Endodermal cell (in vitro differentiated cells): ENCODE data around the gene GLRA2. TPM values are rescaled to one million over a fixed set of nuclear protein-coding genes. Genes with fewer than 3 reads are reported as not detected.

Experiments
- DNase-seq: peaks from one replicate; pipeline ENCODE4 v3.0.0-alpha.2; 2017
- H3K27ac ChIP-seq: 2 replicates; pipeline ENCODE4 v1.5.1; 2013; ENCODE audit warnings: mild to moderate bottlenecking, low read depth, low read length, moderate library complexity
- H3K27me3 ChIP-seq: 2 replicates; pipeline ENCODE4 v1.6.1; 2013; ENCODE audit warnings: mild to moderate bottlenecking, low read length, moderate library complexity; ENCODE audit not compliant: insufficient read depth, control insufficient read depth, poor library complexity, severe bottlenecking
- H3K36me3 ChIP-seq: 2 replicates; pipeline ENCODE4 v1.7.0; 2013; ENCODE audit warnings: mild to moderate bottlenecking, low read length, moderate library complexity; ENCODE audit not compliant: control insufficient read depth, insufficient read depth
- H3K4me1 ChIP-seq: one replicate; pipeline ENCODE4 v1.7.0; 2013; ENCODE audit warnings: low read length; ENCODE audit not compliant: control insufficient read depth, insufficient read depth
- H3K4me3 ChIP-seq: 2 replicates; pipeline ENCODE4 v1.5.1; 2013; ENCODE audit warnings: mild to moderate bottlenecking, low read length, moderate library complexity
- H3K9ac ChIP-seq: 2 replicates; pipeline ENCODE4 v1.6.1; 2013; ENCODE audit warnings: mild to moderate bottlenecking, low read length, moderate library complexity; ENCODE audit not compliant: poor library complexity, severe bottlenecking; ENCODE audit errors: extremely low read depth
- H3K9me3 ChIP-seq: 2 replicates; pipeline ENCODE4 v1.6.1; 2013; ENCODE audit warnings: mild to moderate bottlenecking, low read length, moderate library complexity; ENCODE audit not compliant: control insufficient read depth
- H3K27ac Mint-ChIP-seq: 2 replicates; pipeline ENCODE4 v1.8.0; 2020; ENCODE audit warnings: mixed read lengths
- H3K27me3 Mint-ChIP-seq: 2 replicates; pipeline ENCODE4 v1.8.0; 2021; ENCODE audit warnings: mild to moderate bottlenecking, mixed read lengths; ENCODE audit not compliant: insufficient read depth
- H3K36me3 Mint-ChIP-seq: 2 replicates; pipeline ENCODE4 v1.8.0; 2020; ENCODE audit warnings: low read depth, mixed read lengths
- H3K4me1 Mint-ChIP-seq: 2 replicates; pipeline ENCODE4 v1.8.0; 2020; ENCODE audit warnings: mixed read lengths
- H3K4me3 Mint-ChIP-seq: 2 replicates; pipeline ENCODE4 v1.8.0; 2020; ENCODE audit warnings: mild to moderate bottlenecking, moderate library complexity, mixed read lengths
- H3K9me3 Mint-ChIP-seq: 2 replicates; pipeline ENCODE4 v1.8.0; 2020; ENCODE audit warnings: mild to moderate bottlenecking, mixed read lengths
- WGBS, 2 experiments: methylation state at CpG; one replicate each; pipeline versions ENCODE4 v1.1.5 to v1.1.7; 2013; ENCODE audit warnings: missing lambda C conversion rate in 2 of 2, mixed read lengths in 1 of 2; ENCODE audit not compliant: insufficient coverage in 1 of 2, insufficient read length in 1 of 2; 5-methylcytosine and 5-hydroxymethylcytosine counted together
- total RNA-seq, 2 donors: library from RNA; stranded (reverse); fragmentation: NEBNext Ultra II Directional in 1 of 2; extraction: Animal tissue kit (Norgen Biotek cat#: 25700) in 1 of 2; gene quantifications; 2 replicates in 1 of 2; 3 replicates in 1 of 2; pipeline ENCODE4 v1.2.1, GENCODE V29; 2021
- TF ChIP-seq, protein P1 (sequence below): fragments of 200-600 bp; sonication (generic); conservative IDR thresholded peaks from 2 replicates; pipeline ENCODE4 v1.5.0; 2021; ENCODE audit warnings: antibody characterized with exemption, mild to moderate bottlenecking

GLRA2 gene
- total RNA-seq, 2 donors from 2014 or later = not detected

DNA sequence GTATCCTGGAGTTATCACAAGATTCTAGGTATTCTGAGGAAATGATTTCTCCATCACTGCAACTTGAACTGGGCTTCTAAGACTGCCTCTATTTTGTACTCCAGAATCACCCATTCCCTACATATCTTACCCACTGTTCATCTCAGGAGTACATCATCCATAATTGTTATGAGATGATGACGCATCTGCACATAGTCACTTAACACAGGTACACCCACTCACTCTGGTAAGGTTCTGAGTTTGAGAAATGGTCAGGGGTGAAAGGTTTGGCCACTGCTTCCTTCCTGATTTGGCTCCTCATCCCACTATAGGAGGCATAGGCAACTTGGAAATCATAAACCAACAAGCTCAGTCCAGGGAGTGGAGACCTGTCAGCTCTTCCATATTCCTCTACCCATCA, 143.9 kb downstream of the GLRA2 start:
- WGBS, 2 experiments = no CpG with 5 or more reads among the region's 1 CpG
- Histone ChIP-seq H3K9ac (no peak overlapping the region), H3K4me1 (no peaks in the 10 kb centered on the region), H3K27ac (no peak overlapping the region), H3K9me3 (no peaks in the 10 kb centered on the region), H3K4me3 (no peak overlapping the region), H3K27me3 (no peaks in the 10 kb centered on the region), H3K36me3 (no peaks in the 10 kb centered on the region)
- no peak overlapping the region for H3K27ac Mint-ChIP-seq
- H3K9me3 Mint-ChIP-seq = peaks cover 39% of the 10 kb centered on the region
- TF ChIP-seq, protein P1, sequence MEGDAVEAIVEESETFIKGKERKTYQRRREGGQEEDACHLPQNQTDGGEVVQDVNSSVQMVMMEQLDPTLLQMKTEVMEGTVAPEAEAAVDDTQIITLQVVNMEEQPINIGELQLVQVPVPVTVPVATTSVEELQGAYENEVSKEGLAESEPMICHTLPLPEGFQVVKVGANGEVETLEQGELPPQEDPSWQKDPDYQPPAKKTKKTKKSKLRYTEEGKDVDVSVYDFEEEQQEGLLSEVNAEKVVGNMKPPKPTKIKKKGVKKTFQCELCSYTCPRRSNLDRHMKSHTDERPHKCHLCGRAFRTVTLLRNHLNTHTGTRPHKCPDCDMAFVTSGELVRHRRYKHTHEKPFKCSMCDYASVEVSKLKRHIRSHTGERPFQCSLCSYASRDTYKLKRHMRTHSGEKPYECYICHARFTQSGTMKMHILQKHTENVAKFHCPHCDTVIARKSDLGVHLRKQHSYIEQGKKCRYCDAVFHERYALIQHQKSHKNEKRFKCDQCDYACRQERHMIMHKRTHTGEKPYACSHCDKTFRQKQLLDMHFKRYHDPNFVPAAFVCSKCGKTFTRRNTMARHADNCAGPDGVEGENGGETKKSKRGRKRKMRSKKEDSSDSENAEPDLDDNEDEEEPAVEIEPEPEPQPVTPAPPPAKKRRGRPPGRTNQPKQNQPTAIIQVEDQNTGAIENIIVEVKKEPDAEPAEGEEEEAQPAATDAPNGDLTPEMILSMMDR = no peak
- no peaks in the 10 kb centered on the region for H3K27me3 Mint-ChIP-seq
- no peak for DNase-seq
- H3K4me1 Mint-ChIP-seq = peaks cover 4% of the 10 kb centered on the region
- H3K4me3 Mint-ChIP-seq = no peak overlapping the region
- H3K36me3 Mint-ChIP-seq = no peaks in the 10 kb centered on the region

DNA sequence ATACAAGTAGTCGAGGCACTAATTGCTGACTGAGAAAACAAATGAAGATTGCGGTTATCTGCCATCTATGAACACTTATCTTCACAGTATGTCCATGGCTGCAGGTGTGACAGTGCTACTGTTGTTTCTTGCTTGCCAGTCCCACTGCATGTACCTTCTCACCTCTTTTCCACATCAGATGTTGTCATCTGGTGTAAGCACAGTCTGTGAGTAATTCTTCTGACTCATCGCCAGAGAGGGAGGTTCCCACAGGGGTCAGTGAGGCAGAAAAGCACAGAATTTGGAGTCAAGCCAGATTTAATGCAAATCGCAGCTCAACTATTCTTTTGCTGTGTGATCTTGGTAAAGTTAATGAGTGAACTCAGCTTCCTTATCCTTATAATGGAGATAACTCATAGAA, 144.4 kb downstream of the GLRA2 start:
- Mint-ChIP-seq H3K27ac (no peak overlapping the region), H3K9me3 (peaks cover 36% of the 10 kb centered on the region), H3K4me3 (no peak overlapping the region), H3K4me1 (peaks cover 4% of the 10 kb centered on the region), H3K27me3 (no peaks in the 10 kb centered on the region), H3K36me3 (no peaks in the 10 kb centered on the region)
- Histone ChIP-seq H3K27me3 (no peaks in the 10 kb centered on the region), H3K27ac (no peak overlapping the region), H3K4me1 (no peaks in the 10 kb centered on the region), H3K4me3 (no peak overlapping the region), H3K36me3 (no peaks in the 10 kb centered on the region), H3K9me3 (no peaks in the 10 kb centered on the region), H3K9ac (no peak overlapping the region)
- TF ChIP-seq, protein P1 = no peak
- DNase-seq = no peak
- WGBS, 2 experiments = 85 to 100% methylated on average over 1 to 4 of the region's 4 CpGs

DNA sequence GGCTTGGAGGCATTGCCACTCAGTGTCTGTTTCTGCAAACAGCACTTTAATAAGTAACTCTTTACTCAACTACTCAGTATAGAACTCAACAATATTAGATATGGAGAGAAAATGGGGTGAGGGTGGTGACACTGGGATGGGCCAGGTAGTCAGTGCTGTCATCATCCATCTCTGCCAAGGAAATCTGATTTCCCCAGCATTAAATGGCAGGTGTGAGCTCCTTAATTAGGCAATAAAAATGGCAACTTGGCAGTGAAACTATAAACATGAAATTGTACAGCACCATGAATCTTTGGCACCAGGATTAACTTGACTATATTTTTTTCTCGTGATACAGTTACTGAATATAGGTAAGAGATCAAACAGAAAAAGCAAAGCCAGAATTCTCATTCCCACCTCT, 146.2 kb downstream of the GLRA2 start:
- H3K9ac ChIP-seq = no peak overlapping the region
- TF ChIP-seq, protein P1 = no peak
- Mint-ChIP-seq H3K27ac (no peak overlapping the region), H3K9me3 (peaks cover 26% of the 10 kb centered on the region), H3K27me3 (no peaks in the 10 kb centered on the region), H3K4me3 (no peak overlapping the region), H3K36me3 (no peaks in the 10 kb centered on the region), H3K4me1 (peaks cover 4% of the 10 kb centered on the region)
- no CpG with 5 or more reads among the region's 1 CpG for WGBS, 2 experiments
- no peaks in the 10 kb centered on the region for H3K36me3 ChIP-seq
- no peaks in the 10 kb centered on the region for H3K4me1 ChIP-seq
- H3K27ac ChIP-seq = no peak overlapping the region
- no peaks in the 10 kb centered on the region for H3K9me3 ChIP-seq
- H3K4me3 ChIP-seq = no peak overlapping the region
- no peak for DNase-seq
- H3K27me3 ChIP-seq = no peaks in the 10 kb centered on the region
